ENCODE measurements around the gene BCHE.

DNA sequence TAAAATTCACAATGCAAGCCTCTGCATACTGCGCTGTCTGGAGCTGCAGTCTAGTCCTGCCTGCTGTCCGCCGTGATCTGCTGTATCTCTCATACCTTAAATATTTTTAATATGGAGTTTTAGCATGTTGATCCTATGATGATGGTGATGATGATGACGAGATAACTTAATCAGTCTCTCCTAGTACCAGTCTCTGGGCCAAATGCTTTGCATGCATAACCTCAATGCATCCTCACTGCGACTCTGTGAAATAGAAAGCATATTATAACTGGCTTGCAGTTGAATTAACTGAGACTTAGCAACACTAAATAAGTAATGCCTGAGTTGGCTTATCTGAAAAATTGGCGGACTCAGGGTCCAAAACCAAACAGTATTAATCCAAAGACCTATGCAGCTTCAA lies 38.4 kb upstream of the BCHE start:
- TF ChIP-seq, protein P1, sequence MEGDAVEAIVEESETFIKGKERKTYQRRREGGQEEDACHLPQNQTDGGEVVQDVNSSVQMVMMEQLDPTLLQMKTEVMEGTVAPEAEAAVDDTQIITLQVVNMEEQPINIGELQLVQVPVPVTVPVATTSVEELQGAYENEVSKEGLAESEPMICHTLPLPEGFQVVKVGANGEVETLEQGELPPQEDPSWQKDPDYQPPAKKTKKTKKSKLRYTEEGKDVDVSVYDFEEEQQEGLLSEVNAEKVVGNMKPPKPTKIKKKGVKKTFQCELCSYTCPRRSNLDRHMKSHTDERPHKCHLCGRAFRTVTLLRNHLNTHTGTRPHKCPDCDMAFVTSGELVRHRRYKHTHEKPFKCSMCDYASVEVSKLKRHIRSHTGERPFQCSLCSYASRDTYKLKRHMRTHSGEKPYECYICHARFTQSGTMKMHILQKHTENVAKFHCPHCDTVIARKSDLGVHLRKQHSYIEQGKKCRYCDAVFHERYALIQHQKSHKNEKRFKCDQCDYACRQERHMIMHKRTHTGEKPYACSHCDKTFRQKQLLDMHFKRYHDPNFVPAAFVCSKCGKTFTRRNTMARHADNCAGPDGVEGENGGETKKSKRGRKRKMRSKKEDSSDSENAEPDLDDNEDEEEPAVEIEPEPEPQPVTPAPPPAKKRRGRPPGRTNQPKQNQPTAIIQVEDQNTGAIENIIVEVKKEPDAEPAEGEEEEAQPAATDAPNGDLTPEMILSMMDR (IDR thresholded peaks at IDR 0.05; ENCODE audit: extremely low read depth in 1 of 2, insufficient read depth in 1 of 2, low read depth in 1 of 2, low read length in 2 of 2), result no peak
- no peak for TF ChIP-seq EZH2 (IDR thresholded peaks at IDR 0.05; ENCODE audit: borderline replicate concordance, low read depth, low read length, severe bottlenecking)
- TF ChIP-seq POLR2A (IDR thresholded peaks at IDR 0.05; ENCODE audit: low read depth, low read length), result no peak
- TF ChIP-seq POLR2AphosphoS5 (IDR thresholded peaks at IDR 0.05; ENCODE audit: insufficient read depth, low read depth, low read length), result no peak
- no peak for TF ChIP-seq FOS (IDR thresholded peaks at IDR 0.05; ENCODE audit: borderline replicate concordance, insufficient read depth, low read length)
- TF ChIP-seq MAX (IDR thresholded peaks at IDR 0.05; ENCODE audit: insufficient read depth, insufficient read length), result no peak
